Effector memory CD4-positive, alpha-beta T cell (primary cell): ENCODE results near the gene PLXNA4.

ENCODE experiments used
- DNase-seq, 3 donors: peaks; one replicate each; pipeline ENCODE4 v3.0.0-alpha.2; 2020
- H3K27ac ChIP-seq: 2 replicates; pipeline ENCODE4 v1.7.0; 2013; ENCODE audit warnings: mild to moderate bottlenecking, low read length, moderate library complexity; ENCODE audit not compliant: insufficient read depth, poor library complexity, severe bottlenecking
- H3K27me3 ChIP-seq: replicated peaks from 2 replicates; pipeline ENCODE4 v1.7.0; 2013; ENCODE audit warnings: mild to moderate bottlenecking, low read length; ENCODE audit not compliant: insufficient read depth, control insufficient read depth, poor library complexity, severe bottlenecking
- H3K36me3 ChIP-seq: 2 replicates; pipeline ENCODE4 v1.7.0; 2013; ENCODE audit warnings: mild to moderate bottlenecking, low read length, moderate library complexity; ENCODE audit not compliant: control insufficient read depth, insufficient read depth
- H3K4me1 ChIP-seq: 2 replicates; pipeline ENCODE4 v1.7.0; 2013; ENCODE audit warnings: low read length, mild to moderate bottlenecking; ENCODE audit not compliant: control insufficient read depth, insufficient read depth, poor library complexity, severe bottlenecking
- H3K4me3 ChIP-seq: 2 replicates; pipeline ENCODE4 v1.7.0; 2013; ENCODE audit warnings: low read length, low read depth, mild to moderate bottlenecking; ENCODE audit not compliant: insufficient read depth, poor library complexity, severe bottlenecking
- H3K9me3 ChIP-seq: 2 replicates; pipeline ENCODE4 v1.7.0; 2013; ENCODE audit warnings: mild to moderate bottlenecking, low read length, moderate library complexity; ENCODE audit not compliant: control insufficient read depth

Gene PLXNA4

DNA sequence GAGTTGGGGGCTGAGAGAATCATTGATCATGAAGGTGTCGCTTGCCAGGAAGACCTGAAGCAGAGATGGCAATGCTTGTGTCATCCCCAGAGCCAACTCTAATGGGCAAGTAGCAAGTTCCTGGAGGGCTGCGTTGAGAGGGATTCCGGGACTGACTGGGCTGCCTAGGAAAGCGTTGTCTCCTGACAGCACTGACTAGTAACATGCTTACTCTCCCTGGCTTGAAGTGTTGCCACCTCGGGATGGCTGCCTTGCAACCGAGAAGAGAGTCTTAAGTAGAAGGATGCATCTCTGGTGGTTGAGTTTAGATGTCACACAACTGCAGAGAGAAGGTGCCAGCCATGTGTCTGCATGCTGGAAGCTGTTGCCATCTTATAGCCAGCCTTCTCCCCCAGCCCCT is 453.4 kb downstream of the PLXNA4 start:
- Histone ChIP-seq H3K4me3 (no peak overlapping the region), H3K27ac (no peak overlapping the region), H3K9me3 (no peaks in the 10 kb centered on the region), H3K36me3 (no peaks in the 10 kb centered on the region), H3K27me3 (no peaks in the 10 kb centered on the region), H3K4me1 (no peaks in the 10 kb centered on the region)
- no peak for DNase-seq

DNA sequence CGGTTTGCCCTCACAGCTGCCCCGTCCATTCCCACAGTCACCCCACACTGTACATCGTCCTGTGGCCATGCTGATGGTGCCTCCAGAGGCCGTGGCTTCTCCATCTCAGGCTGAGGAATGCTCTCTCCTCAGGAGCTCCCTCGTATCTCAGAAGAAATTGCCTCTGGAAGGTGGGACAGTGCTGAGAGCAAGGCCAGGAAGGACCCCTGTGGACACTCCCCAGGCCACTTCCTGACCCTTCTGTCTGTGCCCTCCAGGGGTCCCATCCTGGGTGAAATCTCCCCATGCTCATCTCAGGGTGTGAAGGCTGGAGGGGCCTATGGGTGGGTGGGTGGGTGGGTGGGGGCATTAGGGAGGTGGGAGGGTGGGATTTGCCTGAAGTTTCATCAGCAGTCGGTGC is 454.3 kb downstream of the PLXNA4 start:
- Histone ChIP-seq H3K27ac (no peak overlapping the region), H3K4me3 (no peak overlapping the region), H3K9me3 (no peaks in the 10 kb centered on the region), H3K27me3 (no peaks in the 10 kb centered on the region), H3K4me1 (no peaks in the 10 kb centered on the region), H3K36me3 (no peaks in the 10 kb centered on the region)
- no peak for DNase-seq

DNA sequence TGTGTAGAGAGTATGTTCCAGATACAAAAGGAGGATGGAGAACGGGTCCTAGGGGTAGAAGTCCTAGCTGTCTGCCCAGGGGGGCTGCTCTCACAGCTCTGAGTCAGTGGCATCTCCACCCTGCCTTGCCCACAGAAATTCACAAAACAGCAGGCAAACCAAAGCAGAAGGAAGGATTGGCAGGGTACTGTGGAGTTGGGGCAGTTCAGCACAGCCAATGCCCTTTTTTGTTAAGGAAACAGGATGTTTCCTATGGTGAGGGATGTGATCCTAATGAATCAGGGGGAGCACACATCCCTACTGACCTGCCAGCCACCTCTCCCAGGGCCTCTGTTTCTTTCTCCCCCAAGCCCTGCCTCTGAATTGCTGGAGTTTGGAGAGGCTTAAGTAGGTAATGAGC is 457.6 kb downstream of the PLXNA4 start:
- no peaks in the 10 kb centered on the region for H3K36me3 ChIP-seq
- H3K9me3 ChIP-seq, result no peaks in the 10 kb centered on the region
- no peak overlapping the region for H3K4me3 ChIP-seq
- DNase-seq, result no peak
- no peak overlapping the region for H3K27ac ChIP-seq
- no peaks in the 10 kb centered on the region for H3K27me3 ChIP-seq
- H3K4me1 ChIP-seq, result no peaks in the 10 kb centered on the region

DNA sequence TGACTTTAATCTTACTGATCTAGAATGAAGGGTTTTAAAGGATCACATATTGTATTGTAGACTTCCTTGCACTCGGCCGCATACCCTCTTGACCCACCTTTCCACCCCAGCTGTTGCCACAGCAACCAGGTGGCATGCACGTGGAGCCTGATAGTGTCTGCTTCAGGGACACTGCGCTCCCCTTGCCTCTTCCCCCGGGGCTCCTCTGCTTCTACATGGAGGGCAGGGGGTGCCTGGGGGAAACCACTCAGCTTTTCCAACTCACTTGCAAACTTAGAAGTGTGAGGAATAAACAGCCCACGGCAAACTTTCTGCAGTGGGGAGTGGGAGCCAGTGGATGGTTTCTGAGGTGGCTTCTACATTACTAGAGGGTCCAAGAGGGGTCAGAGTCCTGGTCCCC is 458.6 kb downstream of the PLXNA4 start:
- H3K27me3 ChIP-seq, result no peaks in the 10 kb centered on the region
- H3K4me3 ChIP-seq, result no peak overlapping the region
- no peak overlapping the region for H3K27ac ChIP-seq
- no peaks in the 10 kb centered on the region for H3K36me3 ChIP-seq
- H3K9me3 ChIP-seq, result no peaks in the 10 kb centered on the region
- no peak for DNase-seq
- H3K4me1 ChIP-seq, result no peaks in the 10 kb centered on the region

DNA sequence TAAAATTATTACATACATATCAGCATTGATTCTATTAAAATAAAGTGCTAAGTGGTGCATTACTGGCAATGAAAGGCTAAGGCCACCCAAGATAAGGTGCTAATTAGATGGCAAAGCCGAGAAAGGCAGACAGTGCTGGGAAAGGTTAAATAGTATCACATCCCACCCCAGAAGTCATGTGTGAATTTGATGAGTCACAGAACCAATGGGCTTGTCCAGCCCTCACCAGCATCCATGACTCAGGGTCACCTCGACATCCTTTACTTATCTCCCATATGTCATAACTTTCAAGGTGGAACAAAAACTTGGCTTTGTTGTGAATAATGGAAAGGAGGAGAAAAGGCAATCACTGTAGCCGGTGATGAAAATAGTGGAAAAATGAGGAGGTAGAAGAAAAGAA is 459.1 kb downstream of the PLXNA4 start:
- Histone ChIP-seq H3K4me1 (no peaks in the 10 kb centered on the region), H3K36me3 (no peaks in the 10 kb centered on the region), H3K9me3 (no peaks in the 10 kb centered on the region), H3K27ac (no peak overlapping the region), H3K27me3 (no peaks in the 10 kb centered on the region), H3K4me3 (no peak overlapping the region)
- no peak for DNase-seq

DNA sequence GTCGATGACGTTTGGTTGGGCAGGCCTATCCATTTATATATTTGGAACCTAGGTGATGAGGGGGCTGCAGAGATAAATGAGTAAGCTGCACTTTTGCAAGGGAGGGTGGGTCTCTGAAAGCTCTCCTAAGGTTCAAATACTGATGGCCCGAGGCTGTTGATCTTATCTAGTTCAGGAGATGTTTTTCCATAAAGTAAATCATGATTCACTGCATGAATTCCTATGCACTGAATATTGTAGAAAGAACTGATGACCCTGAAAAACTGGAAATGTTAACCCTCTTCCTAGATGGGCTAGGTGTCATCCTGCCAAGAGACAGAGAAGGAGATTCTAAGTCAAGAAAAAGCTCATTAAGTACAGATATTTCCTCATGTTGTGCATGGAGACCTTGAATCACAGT is 459.9 kb downstream of the PLXNA4 start:
- Histone ChIP-seq H3K9me3 (no peaks in the 10 kb centered on the region), H3K4me1 (no peaks in the 10 kb centered on the region), H3K27ac (no peak overlapping the region), H3K4me3 (no peak overlapping the region), H3K27me3 (no peaks in the 10 kb centered on the region), H3K36me3 (no peaks in the 10 kb centered on the region)
- DNase-seq, result no peak

DNA sequence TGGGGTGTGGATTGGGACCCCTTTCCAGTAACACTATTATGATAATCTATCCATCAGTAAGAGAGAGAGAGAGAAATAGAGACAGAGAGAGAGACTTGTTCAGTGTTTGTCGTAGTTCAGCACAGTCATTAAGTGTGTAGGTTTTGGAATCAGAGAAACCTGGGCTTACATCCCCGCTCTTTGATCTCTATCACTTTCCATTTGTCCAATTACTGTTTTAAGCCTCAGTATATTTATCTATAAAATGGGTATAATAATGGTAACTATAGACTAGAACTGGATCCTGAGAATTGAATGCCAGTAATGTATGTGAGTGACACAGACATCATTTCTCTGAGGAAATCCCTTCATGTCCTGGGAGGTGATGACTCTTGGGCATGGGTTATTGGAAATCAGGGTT is 460.5 kb downstream of the PLXNA4 start:
- Histone ChIP-seq H3K27ac (no peak overlapping the region), H3K9me3 (no peaks in the 10 kb centered on the region), H3K27me3 (no peaks in the 10 kb centered on the region), H3K4me1 (no peaks in the 10 kb centered on the region), H3K4me3 (no peak overlapping the region), H3K36me3 (no peaks in the 10 kb centered on the region)
- DNase-seq, result no peak

DNA sequence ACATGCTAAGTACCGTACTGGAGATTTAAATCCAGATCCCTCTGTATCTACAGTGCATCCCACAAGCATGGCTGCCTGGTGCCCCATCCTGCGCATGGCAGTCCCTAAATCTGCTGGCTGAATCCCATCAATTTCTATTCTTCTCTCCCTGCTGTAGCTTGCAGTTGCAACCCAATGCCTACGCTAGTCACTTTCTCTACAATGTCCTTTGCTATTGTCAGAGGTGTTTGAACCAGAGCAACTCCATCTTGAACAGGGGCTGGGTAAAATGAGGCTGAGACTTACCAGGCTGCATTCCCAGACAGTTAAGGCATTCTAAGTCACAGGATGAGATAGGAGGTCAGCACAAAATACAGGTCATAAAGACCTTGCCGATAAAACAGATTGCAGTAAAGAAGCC is 461.2 kb downstream of the PLXNA4 start:
- Histone ChIP-seq H3K27ac (no peak overlapping the region), H3K36me3 (no peaks in the 10 kb centered on the region), H3K4me1 (no peaks in the 10 kb centered on the region), H3K4me3 (no peak overlapping the region), H3K9me3 (no peaks in the 10 kb centered on the region), H3K27me3 (no peaks in the 10 kb centered on the region)
- DNase-seq, result no peak

DNA sequence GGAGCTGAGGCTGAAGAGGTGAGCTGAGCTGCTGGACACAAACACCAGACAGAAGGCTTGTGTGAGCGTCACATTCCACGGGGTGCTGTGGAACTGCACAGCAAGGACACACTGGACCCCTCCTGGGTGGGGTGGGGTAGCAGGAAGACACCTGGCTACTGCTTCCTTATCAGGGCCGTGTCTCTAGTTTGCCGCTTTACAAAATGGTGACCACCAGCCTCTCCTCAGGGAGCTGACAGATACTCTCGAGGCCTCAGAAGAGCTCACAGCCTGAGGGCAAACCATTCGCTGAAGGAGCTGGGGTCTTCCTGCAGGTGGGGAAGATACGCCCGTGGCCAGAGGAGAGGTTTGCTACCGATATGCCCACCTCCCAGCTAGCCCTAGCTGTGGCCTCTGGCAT is 461.9 kb downstream of the PLXNA4 start:
- DNase-seq, result no peak
- Histone ChIP-seq H3K4me1 (no peaks in the 10 kb centered on the region), H3K4me3 (no peak overlapping the region), H3K27me3 (no peaks in the 10 kb centered on the region), H3K27ac (no peak overlapping the region), H3K36me3 (no peaks in the 10 kb centered on the region), H3K9me3 (no peaks in the 10 kb centered on the region)

DNA sequence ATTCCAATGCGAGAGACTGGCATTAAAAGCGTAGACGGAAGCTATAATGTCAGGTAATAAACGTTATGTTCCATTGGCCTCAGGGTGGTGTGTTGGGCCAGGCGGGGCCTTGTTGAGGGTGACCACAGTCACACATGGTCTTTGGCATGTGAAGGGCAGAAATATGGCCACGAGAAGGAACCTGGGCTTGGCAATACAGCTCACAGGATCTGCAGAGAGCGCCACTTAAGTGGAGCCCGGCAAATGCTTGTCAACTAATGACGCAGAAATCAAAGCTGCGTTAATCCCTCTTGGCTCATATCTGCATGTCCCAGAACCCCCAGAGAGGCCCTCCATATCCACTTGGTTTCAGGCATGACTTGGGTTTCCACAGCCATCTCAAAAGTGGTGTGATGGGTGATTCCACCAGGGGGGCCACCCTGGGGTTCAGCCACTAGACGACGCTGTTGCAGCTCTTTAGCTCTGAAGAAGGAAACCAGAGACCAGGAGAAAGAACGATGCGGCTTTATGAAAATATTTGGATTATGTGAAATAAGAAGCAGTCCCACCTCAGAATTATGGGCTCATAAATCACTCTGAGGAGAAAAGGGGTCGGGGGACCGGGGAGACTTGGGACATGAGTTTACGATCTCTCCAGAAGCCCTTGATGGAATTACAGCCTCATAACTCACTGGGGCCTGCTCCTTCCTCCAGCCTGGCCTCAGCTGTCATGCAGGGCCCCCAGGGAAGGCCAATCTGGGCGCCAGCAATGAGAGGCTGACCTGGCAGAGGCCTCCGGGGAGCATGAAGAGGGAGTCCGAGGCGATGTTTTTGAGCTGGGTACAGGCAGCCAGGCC is 462.5 kb downstream of the PLXNA4 start:
- Histone ChIP-seq H3K27me3 (no peaks in the 10 kb centered on the region), H3K4me3 (no peak overlapping the region), H3K27ac (no peak overlapping the region), H3K4me1 (no peaks in the 10 kb centered on the region), H3K9me3 (no peaks in the 10 kb centered on the region), H3K36me3 (no peaks in the 10 kb centered on the region)
- no peak for DNase-seq
